Ishikawa (cell line): ENCODE results near the gene TNFRSF17.

Source experiments
- CEBPB ChIP-seq: IDR thresholded peaks from 2 replicates; pipeline ENCODE4 v1.6.1; 2012
- FOXM1 ChIP-seq: IDR thresholded peaks from 2 replicates; pipeline ENCODE4 v1.6.1; 2012; ENCODE audit warnings: low read depth, borderline replicate concordance
- TAF1 ChIP-seq: IDR thresholded peaks from 2 replicates; pipeline ENCODE4 v1.6.1; 2012; ENCODE audit warnings: low read depth, mild to moderate bottlenecking
- TCF12 ChIP-seq: IDR thresholded peaks from 2 replicates; pipeline ENCODE4 v1.6.1; 2012; ENCODE audit warnings: low read depth
- YY1 ChIP-seq: IDR thresholded peaks from 2 replicates; pipeline ENCODE4 v1.6.1; 2012; ENCODE audit warnings: low read depth

DNA sequence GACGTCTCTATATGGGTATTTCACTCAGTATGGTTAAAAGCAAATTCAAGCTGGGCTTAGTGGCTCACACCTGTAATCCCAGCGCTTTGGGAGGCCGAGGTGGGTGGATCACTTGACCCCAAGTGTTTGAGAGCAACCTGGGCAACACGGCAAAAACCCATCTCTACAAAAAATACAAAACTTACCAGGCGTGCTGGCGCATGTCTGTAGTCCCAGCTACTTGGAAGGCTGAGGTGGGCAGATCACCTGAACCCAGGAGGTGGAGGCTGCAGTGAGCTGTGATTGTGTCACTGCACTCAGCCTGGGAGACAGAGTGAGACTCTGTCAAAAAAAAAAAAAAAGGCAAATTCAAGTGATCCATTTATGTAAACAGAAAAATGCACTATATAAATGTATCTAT, 1.3 kb upstream of the TNFRSF17 start:
- TF ChIP-seq TCF12, result no peak
- no peak for TF ChIP-seq YY1
- TF ChIP-seq TAF1, result no peak
- no peak for TF ChIP-seq CEBPB
- TF ChIP-seq FOXM1, result no peak
